ENCODE results near the gene PDE6A.

The PDE6A gene

GRCh38 chr5:149838881-149839739 lies 105.5 kb downstream of the PDE6A start:
- no peak for DNase-seq (ENCODE audit: low read depth, low spot score)

- DNase-seq (ENCODE audit: low read depth, low spot score) = no peak
Measured at GRCh38 chr5:149837680-149838269, 106.8 kb downstream of the PDE6A start.

GRCh38 chr5:149836451-149837139 lies 108.0 kb downstream of the PDE6A start:
- no peak for DNase-seq (ENCODE audit: low read depth, low spot score)

- no peak for DNase-seq (ENCODE audit: low read depth, low spot score)
Measured at GRCh38 chr5:149834246-149834855, 110.2 kb downstream of the PDE6A start.

GRCh38 chr5:149833116-149833827 lies 111.3 kb downstream of the PDE6A start:
- no peak for DNase-seq (ENCODE audit: low read depth, low spot score)

- no peak for DNase-seq (ENCODE audit: low read depth, low spot score)
Measured at GRCh38 chr5:149832636-149833035, 112.0 kb downstream of the PDE6A start.

GRCh38 chr5:149831492-149831891 lies 113.1 kb downstream of the PDE6A start:
- no peak for DNase-seq (ENCODE audit: low read depth, low spot score)

- no peak for DNase-seq (ENCODE audit: low read depth, low spot score)
Measured at GRCh38 chr5:149830579-149830978, 114.0 kb downstream of the PDE6A start.

- DNase-seq (ENCODE audit: low read depth, low spot score) = no peak
Measured at GRCh38 chr5:149829954-149830353, 114.6 kb downstream of the PDE6A start.

GRCh38 chr5:149828161-149829011 lies 116.2 kb downstream of the PDE6A start:
- peak; percentile 73 for DNase-seq (ENCODE audit: low read depth, low spot score)

- no peak for DNase-seq (ENCODE audit: low read depth, low spot score)
Measured at GRCh38 chr5:149827546-149827945, 117.0 kb downstream of the PDE6A start.

GRCh38 chr5:149827086-149827485 lies 117.5 kb downstream of the PDE6A start:
- no peak for DNase-seq (ENCODE audit: low read depth, low spot score)

GRCh38 chr5:149826574-149826973 lies 118.0 kb downstream of the PDE6A start:
- DNase-seq (ENCODE audit: low read depth, low spot score) = no peak

- DNase-seq (ENCODE audit: low read depth, low spot score) = no peak
Measured at GRCh38 chr5:149824846-149825245, 119.7 kb downstream of the PDE6A start.

- DNase-seq (ENCODE audit: low read depth, low spot score) = no peak
Measured at GRCh38 chr5:149824120-149824519, 120.5 kb downstream of the PDE6A start.

GRCh38 chr5:149823375-149823774 lies 121.2 kb downstream of the PDE6A start:
- DNase-seq (ENCODE audit: low read depth, low spot score) = no peak

- no peak for DNase-seq (ENCODE audit: low read depth, low spot score)
Measured at GRCh38 chr5:149822301-149822700, 122.3 kb downstream of the PDE6A start.

GRCh38 chr5:149820536-149821510 lies 123.8 kb downstream of the PDE6A start:
- DNase-seq (ENCODE audit: low read depth, low spot score) = no peak

GRCh38 chr5:149820012-149820411 lies 124.6 kb downstream of the PDE6A start:
- DNase-seq (ENCODE audit: low read depth, low spot score) = no peak
